Stimulated activated CD4-positive, alpha-beta T cell treated with anti-CD3 and anti-CD28 coated beads, TNF-alpha, amount 100 ng/mL, for 4 hours (primary cell): ENCODE data around the gene SDHB.

Experiments
- DNase-seq, 3 experiments: peaks; one replicate each; pipeline ENCODE4 v3.0.0-alpha.2; 2020; ENCODE audit warnings: low read depth in 3 of 3

SDHB gene

GRCh38 chr1:17053685-17054410, at the start of gene SDHB:
Gene SDHB (minus strand): TSS chr1:17054032. CDS start chr1:17054019, 13 bp downstream.
- peak; percentile 98 to 99 (median 98) for DNase-seq

GRCh38 chr1:17102232-17102631, 48.4 kb upstream of the SDHB start:
- no peak for DNase-seq

- no peak for DNase-seq
Measured at GRCh38 chr1:17101261-17101660, 47.4 kb upstream of the SDHB start.

- DNase-seq: no peak
Measured at GRCh38 chr1:17099616-17100340, 45.9 kb upstream of the SDHB start.

- DNase-seq: no peak
Measured at GRCh38 chr1:17098446-17099317, 44.9 kb upstream of the SDHB start.

GRCh38 chr1:17097787-17098186, 44.0 kb upstream of the SDHB start:
- no peak for DNase-seq

- DNase-seq: no peak
Measured at GRCh38 chr1:17097147-17097546, 43.3 kb upstream of the SDHB start.

- DNase-seq: no peak
Measured at GRCh38 chr1:17096584-17096983, 42.8 kb upstream of the SDHB start.

- DNase-seq: no peak
Measured at GRCh38 chr1:17095141-17095540, 41.3 kb upstream of the SDHB start.

GRCh38 chr1:17094664-17095063, 40.8 kb upstream of the SDHB start:
- DNase-seq: no peak

- DNase-seq: no peak
Measured at GRCh38 chr1:17093822-17094393, 40.1 kb upstream of the SDHB start.

- DNase-seq: no peak
Measured at GRCh38 chr1:17091252-17091651, 37.4 kb upstream of the SDHB start.

- no peak for DNase-seq
Measured at GRCh38 chr1:17089506-17089905, 35.7 kb upstream of the SDHB start.

GRCh38 chr1:17086751-17087150, 32.9 kb upstream of the SDHB start:
- DNase-seq: no peak

GRCh38 chr1:17084787-17085186, 31.0 kb upstream of the SDHB start:
- no peak for DNase-seq

GRCh38 chr1:17082761-17083160, 28.9 kb upstream of the SDHB start:
- DNase-seq: no peak

GRCh38 chr1:17081439-17081838, 27.6 kb upstream of the SDHB start:
- no peak for DNase-seq

- no peak for DNase-seq
Measured at GRCh38 chr1:17080880-17081279, 27.0 kb upstream of the SDHB start.

- no peak for DNase-seq
Measured at GRCh38 chr1:17080085-17080759, 26.4 kb upstream of the SDHB start.

GRCh38 chr1:17078991-17079868, 25.4 kb upstream of the SDHB start:
- DNase-seq: no peak
